Keratinocyte (primary cell): Measurements from ENCODE around the gene PRR15. TPM values are rescaled to one million over a fixed set of nuclear protein-coding genes. Genes with fewer than 3 reads are reported as not detected.

Experiments
- DNase-seq: peaks from one replicate; pipeline ENCODE4 v3.0.0-alpha.2; 2011; ENCODE audit warnings: low read depth, missing footprints, low spot score
- FAIRE-seq: peaks from 2 replicates; lab custom pipeline; 2011; peaks lifted over from hg19 to GRCh38; lab: Jason Lieb, UNC
- H2AFZ ChIP-seq: 2 replicates; pipeline ENCODE4 v1.6.0; 2012; ENCODE audit warnings: low read length, control low read depth, inconsistent platforms; ENCODE audit not compliant: control insufficient read depth
- H3K27ac ChIP-seq: 2 replicates; pipeline ENCODE4 v1.5.1; 2011; ENCODE audit warnings: low read length; ENCODE audit not compliant: control insufficient read depth, insufficient read depth
- H3K27me3 ChIP-seq: 3 replicates; pipeline ENCODE4 v1.6.0; 2011; ENCODE audit warnings: low read length; ENCODE audit not compliant: control insufficient read depth, insufficient read depth; ENCODE audit errors: extremely low read depth
- H3K36me3 ChIP-seq, 2 experiments: 2 replicates in 1 of 2; 3 replicates in 1 of 2; pipeline ENCODE4 v1.5.1; 2011; ENCODE audit warnings: low read length in 2 of 2, mild to moderate bottlenecking in 1 of 2; ENCODE audit not compliant: control insufficient read depth in 2 of 2, insufficient read depth in 2 of 2; ENCODE audit errors: extremely low read depth in 1 of 2
- H3K4me1 ChIP-seq: 3 replicates; pipeline ENCODE4 v1.5.1; 2011; ENCODE audit warnings: low read length; ENCODE audit not compliant: control insufficient read depth, insufficient read depth; ENCODE audit errors: extremely low read depth
- H3K4me2 ChIP-seq: 3 replicates; pipeline ENCODE4 v1.6.0; 2011; ENCODE audit warnings: low read depth, low read length; ENCODE audit not compliant: control insufficient read depth, insufficient read depth; ENCODE audit errors: extremely low read depth
- H3K4me3 ChIP-seq, 3 experiments: fragments of 200-600 bp in 1 of 3; sonication (generic) in 1 of 3; 2 replicates in 2 of 3; 3 replicates in 1 of 3; pipeline ENCODE4 v1.5.1; 2011 to 2016; ENCODE audit warnings: low read length in 3 of 3, mild to moderate bottlenecking in 3 of 3, control low read depth in 2 of 3, inconsistent platforms in 1 of 3, low read depth in 1 of 3, mixed read lengths in 1 of 3, mixed run types in 1 of 3, moderate library complexity in 1 of 3; ENCODE audit not compliant: control insufficient read depth in 2 of 3, insufficient read depth in 2 of 3; ENCODE audit errors: extremely low read depth in 1 of 3
- H3K79me2 ChIP-seq: 2 replicates; pipeline ENCODE4 v1.6.0; 2012; ENCODE audit warnings: low read length; ENCODE audit not compliant: control insufficient read depth, insufficient read depth
- H3K9ac ChIP-seq: 3 replicates; pipeline ENCODE4 v1.6.0; 2011; ENCODE audit warnings: low read length; ENCODE audit not compliant: control insufficient read depth, insufficient read depth; ENCODE audit errors: extremely low read depth
- H3K9me1 ChIP-seq: 3 replicates; pipeline ENCODE4 v1.6.0; 2011; ENCODE audit warnings: low read length; ENCODE audit not compliant: control insufficient read depth, insufficient read depth; ENCODE audit errors: extremely low read depth
- H3K9me3 ChIP-seq: 2 replicates; pipeline ENCODE4 v1.5.1; 2012; ENCODE audit warnings: low read depth, low read length; ENCODE audit not compliant: control insufficient read depth
- H4K20me1 ChIP-seq: 3 replicates; pipeline ENCODE4 v1.6.0; 2011; ENCODE audit warnings: low read length; ENCODE audit not compliant: control insufficient read depth, insufficient read depth; ENCODE audit errors: extremely low read depth
- EZH2 ChIP-seq: IDR thresholded peaks from one replicate; pipeline ENCODE4 v1.6.1; 2012; ENCODE audit warnings: inconsistent platforms, mild to moderate bottlenecking, low read length, moderate library complexity
- dilution Hi-C: fragments of 300-500 bp; cut with MboI; formaldehyde crosslinking; loops from one replicate; pipeline ENCODE4 v1.7.0; 2020; ENCODE audit warnings: low sequenced_read_pairs; ENCODE audit not compliant: extremely low pct_ligation_motif_present
- polyA plus RNA-seq, 5 experiments: library from polyadenylated mRNA; depleted of rRNA in 3 of 5; stranded (reverse) in 3 of 5; stranded (forward) in 1 of 5; unstranded in 1 of 5; fragments of >200 nt; gene quantifications; 1 replicate in 1 of 5; 2 replicates in 3 of 5; 3 replicates in 1 of 5; pipeline versions ENCODE4 v1.2.1 to v1.2.3, GENCODE V29; 2011 to 2012; ENCODE audit warnings: missing spikeins in 2 of 5, low read depth in 1 of 5, low replicate concordance in 1 of 5
- TF ChIP-seq, protein P1 (sequence below), 3 experiments: IDR thresholded peaks in 1 of 3; conservative IDR thresholded peaks in 1 of 3; optimal IDR thresholded peaks in 1 of 3; 2 replicates in 2 of 3; 3 replicates in 1 of 3; pipeline versions ENCODE3 to v1.5.1; 2011; ENCODE audit warnings: low read length in 3 of 3, mild to moderate bottlenecking in 3 of 3, moderate library complexity in 2 of 3, control low read depth in 1 of 3, inconsistent platforms in 1 of 3; ENCODE audit not compliant: insufficient read depth in 2 of 3; ENCODE audit errors: extremely low read depth in 1 of 3

The PRR15 gene
- polyA plus RNA-seq, 1 donor (not counting 4 experiments of a cell fraction or from before 2014, with no cell fraction given) = 1.8 TPM

DNA sequence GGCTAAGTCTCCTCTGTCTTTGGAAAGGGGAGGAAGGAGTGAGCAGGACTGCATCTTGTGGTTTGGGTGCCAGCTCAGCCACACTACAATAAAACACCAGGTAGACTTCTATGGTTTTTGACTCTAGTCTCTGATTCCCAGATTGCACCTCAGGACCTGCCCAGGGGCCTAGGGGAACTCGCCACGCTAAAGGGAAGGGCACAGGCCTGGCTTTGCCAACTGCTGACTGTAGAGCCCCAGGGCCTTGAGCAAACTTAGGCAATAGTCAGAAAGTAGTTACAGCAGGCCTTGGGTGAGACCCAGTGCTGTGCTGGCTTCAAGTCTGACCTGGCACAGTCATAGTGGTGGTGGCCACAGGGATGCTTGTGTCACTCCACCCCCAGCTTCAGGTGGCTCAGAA, 24.2 kb upstream of the PRR15 start:
- DNase-seq = no peak

GRCh38 chr7:29547421-29547820, 16.2 kb upstream of the PRR15 start:
- Histone ChIP-seq H3K36me3 (no peaks in the 10 kb centered on the region), H3K4me3 (no peak overlapping the region), H3K27ac (no peak overlapping the region), H3K79me2 (no peaks in the 10 kb centered on the region), H3K9me1 (no peaks in the 10 kb centered on the region), H3K4me2 (no peak overlapping the region), H2AFZ (no peak overlapping the region), H3K27me3 (no peaks in the 10 kb centered on the region), H3K9ac (no peak overlapping the region), H3K4me1 (no peaks in the 10 kb centered on the region), H3K9me3 (no peaks in the 10 kb centered on the region), H4K20me1 (peaks cover 3% of the 10 kb centered on the region)
- FAIRE-seq = no peak
- TF ChIP-seq EZH2 = no peak
- TF ChIP-seq, protein P1, sequence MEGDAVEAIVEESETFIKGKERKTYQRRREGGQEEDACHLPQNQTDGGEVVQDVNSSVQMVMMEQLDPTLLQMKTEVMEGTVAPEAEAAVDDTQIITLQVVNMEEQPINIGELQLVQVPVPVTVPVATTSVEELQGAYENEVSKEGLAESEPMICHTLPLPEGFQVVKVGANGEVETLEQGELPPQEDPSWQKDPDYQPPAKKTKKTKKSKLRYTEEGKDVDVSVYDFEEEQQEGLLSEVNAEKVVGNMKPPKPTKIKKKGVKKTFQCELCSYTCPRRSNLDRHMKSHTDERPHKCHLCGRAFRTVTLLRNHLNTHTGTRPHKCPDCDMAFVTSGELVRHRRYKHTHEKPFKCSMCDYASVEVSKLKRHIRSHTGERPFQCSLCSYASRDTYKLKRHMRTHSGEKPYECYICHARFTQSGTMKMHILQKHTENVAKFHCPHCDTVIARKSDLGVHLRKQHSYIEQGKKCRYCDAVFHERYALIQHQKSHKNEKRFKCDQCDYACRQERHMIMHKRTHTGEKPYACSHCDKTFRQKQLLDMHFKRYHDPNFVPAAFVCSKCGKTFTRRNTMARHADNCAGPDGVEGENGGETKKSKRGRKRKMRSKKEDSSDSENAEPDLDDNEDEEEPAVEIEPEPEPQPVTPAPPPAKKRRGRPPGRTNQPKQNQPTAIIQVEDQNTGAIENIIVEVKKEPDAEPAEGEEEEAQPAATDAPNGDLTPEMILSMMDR (optimal IDR thresholded peaks at IDR 0.05 in 1 of 3, IDR thresholded peaks at IDR 0.05 in 1 of 3, conservative IDR thresholded peaks at IDR 0.05 in 1 of 3; ENCODE audit: extremely low read depth in 1 of 3, insufficient read depth in 2 of 3, low read length in 3 of 3) = no peak
- no peak for DNase-seq
- dilution Hi-C loops = no loop called here

More for the DNA sequence above, 24.2 kb upstream of the PRR15 start:
- Histone ChIP-seq H3K4me2 (no peak overlapping the region), H3K79me2 (no peaks in the 10 kb centered on the region), H4K20me1 (no peaks in the 10 kb centered on the region), H2AFZ (no peak overlapping the region), H3K27me3 (no peaks in the 10 kb centered on the region), H3K27ac (no peak overlapping the region), H3K9me1 (no peaks in the 10 kb centered on the region), H3K9ac (no peak overlapping the region), H3K4me1 (peaks cover 11% of the 10 kb centered on the region), H3K36me3 (no peaks in the 10 kb centered on the region), H3K9me3 (no peaks in the 10 kb centered on the region), H3K4me3 (no peak overlapping the region)
- TF ChIP-seq, protein P1 (optimal IDR thresholded peaks at IDR 0.05 in 1 of 3, IDR thresholded peaks at IDR 0.05 in 1 of 3, conservative IDR thresholded peaks at IDR 0.05 in 1 of 3; ENCODE audit: extremely low read depth in 1 of 3, insufficient read depth in 2 of 3, low read length in 3 of 3) = no peak
- TF ChIP-seq EZH2 = no peak
- FAIRE-seq = peak; percentile 55
- dilution Hi-C loops = no loop called here
